Measurements from ENCODE around the gene SEMA3A.

DNA sequence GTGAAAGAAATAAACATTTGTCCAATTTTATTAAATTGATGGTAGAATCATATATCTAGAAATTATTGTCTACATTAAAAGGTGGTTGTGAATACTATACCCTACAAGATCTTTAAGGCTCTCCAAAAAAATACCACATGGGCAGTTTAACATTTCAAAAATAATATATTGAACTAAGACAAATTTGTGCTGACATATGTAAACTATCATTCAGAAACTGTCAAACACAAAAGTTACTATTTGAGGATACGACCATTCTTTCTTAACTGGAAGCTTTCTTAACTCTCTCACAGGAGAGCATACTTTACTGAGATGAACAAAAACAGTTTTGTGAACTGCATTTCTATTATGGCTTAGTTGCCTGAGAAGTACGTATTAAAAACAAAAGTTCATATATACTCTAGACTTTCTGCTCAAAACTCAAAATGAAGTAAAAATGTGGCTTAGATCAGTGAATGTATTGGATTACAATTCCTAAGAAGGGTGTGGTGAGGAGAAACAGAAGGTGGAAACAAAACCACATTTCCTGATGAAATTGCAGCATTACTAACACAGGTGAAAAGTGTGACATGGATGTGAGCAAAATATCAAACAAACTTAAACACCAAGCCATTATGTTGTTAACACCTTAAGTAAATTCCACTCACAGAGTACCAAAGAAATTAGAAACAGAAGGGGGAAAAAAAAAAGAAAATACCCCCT lies 138.5 kb downstream of the SEMA3A start:
- TF ChIP-seq, protein P1, sequence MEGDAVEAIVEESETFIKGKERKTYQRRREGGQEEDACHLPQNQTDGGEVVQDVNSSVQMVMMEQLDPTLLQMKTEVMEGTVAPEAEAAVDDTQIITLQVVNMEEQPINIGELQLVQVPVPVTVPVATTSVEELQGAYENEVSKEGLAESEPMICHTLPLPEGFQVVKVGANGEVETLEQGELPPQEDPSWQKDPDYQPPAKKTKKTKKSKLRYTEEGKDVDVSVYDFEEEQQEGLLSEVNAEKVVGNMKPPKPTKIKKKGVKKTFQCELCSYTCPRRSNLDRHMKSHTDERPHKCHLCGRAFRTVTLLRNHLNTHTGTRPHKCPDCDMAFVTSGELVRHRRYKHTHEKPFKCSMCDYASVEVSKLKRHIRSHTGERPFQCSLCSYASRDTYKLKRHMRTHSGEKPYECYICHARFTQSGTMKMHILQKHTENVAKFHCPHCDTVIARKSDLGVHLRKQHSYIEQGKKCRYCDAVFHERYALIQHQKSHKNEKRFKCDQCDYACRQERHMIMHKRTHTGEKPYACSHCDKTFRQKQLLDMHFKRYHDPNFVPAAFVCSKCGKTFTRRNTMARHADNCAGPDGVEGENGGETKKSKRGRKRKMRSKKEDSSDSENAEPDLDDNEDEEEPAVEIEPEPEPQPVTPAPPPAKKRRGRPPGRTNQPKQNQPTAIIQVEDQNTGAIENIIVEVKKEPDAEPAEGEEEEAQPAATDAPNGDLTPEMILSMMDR (IDR thresholded peaks at IDR 0.05) = no peak
- no peak for TF ChIP-seq POLR2AphosphoS5 (IDR thresholded peaks at IDR 0.05)
- TF ChIP-seq POLR2A (IDR thresholded peaks at IDR 0.05) = no peak
- no peak for TF ChIP-seq EP300 (IDR thresholded peaks at IDR 0.05)

All from sigmoid colon (tissue), 4 donors.